Stimulated activated CD8-positive, alpha-beta memory T cell treated with anti-CD3 and anti-CD28 coated beads, Interleukin-12 subunit alpha, Interleukin-12 subunit beta, amount 100 ng/mL, for 24 hours (primary cell): ENCODE measurements around the gene CUL2.
"Not testable (repeated sequence)": the region's sequence is repeated elsewhere in the genome, so short reads cannot be mapped to it uniquely, and the experiment has no call there.

Source experiments
- DNase-seq: peaks from one replicate; pipeline ENCODE4 v3.0.0-alpha.2; 2020; ENCODE audit errors: extremely low read depth

Gene CUL2

GRCh38 chr10:35019041-35020024, 70.8 kb downstream of the CUL2 start:
- DNase-seq = no peak

DNA sequence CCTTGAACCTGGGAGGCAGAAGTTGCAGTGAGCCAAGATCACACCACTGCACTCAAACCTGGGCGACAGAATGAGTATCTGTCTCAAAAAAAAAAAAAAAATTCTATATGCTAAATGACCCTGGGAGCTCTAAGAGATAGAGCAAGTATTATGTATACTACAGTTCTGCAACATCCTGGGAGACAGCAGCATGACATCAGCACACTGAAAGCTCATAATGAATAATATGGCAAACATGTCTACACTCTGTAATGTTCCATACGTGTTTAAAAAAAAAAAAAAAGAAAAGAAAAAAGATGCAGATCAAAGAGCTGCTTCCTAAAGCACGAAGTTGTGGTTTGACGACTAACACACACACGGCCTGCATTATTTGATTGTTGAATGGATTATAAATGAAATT, 72.5 kb downstream of the CUL2 start:
- no peak for DNase-seq

DNA sequence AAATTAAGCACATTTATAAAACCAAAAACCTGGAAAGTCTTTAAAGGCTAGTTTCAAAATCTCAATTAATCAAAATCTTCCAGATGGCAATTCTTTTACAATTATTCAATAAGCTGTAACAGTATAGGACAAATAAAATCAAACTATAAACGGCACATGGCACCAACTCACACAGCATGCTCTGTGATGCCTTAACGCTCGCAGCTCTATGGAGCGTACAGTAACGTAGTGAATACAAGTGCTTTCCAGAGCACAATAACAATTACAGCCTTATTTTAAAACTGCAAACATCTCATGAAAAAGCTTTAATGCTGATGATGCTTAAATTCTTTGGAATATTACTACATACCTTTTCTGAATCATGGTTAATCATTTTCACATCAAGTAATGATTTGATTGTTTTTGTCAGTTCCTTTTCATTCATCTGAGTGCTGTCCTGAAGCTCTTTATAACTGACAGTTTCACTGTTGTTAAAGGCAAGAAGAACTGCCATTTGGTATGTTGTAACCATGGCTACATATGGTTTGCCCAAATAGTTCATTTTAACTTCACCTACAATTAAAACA, 74.2 kb downstream of the CUL2 start:
- DNase-seq = no peak

GRCh38 chr10:35012781-35013180, 77.4 kb downstream of the CUL2 start:
- no peak for DNase-seq

GRCh38 chr10:35011771-35012191, 78.4 kb downstream of the CUL2 start:
- DNase-seq = no peak

DNA sequence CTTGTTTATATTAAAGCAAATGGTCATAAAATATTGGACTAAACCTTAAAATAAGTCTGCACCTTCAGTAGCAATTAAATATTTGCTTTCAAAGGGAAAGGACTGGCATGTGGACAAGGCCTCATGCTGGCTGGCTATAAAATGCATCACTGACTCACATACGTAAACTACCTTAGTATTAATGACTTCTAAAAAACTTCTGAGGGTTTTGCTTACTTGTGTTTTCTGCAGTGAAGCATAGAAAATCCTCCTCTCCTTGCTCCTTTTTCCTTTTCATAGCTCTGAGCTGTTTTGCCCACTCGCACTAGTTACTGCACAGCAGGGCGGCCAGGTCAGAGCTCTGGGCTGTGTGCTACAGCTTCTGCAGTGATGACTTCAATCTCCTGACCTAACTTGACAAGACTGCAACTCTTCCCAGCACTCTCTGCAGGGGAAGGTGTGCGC, 82.3 kb downstream of the CUL2 start:
- DNase-seq = no peak

GRCh38 chr10:35006836-35007235, 83.3 kb downstream of the CUL2 start:
- no peak for DNase-seq

DNA sequence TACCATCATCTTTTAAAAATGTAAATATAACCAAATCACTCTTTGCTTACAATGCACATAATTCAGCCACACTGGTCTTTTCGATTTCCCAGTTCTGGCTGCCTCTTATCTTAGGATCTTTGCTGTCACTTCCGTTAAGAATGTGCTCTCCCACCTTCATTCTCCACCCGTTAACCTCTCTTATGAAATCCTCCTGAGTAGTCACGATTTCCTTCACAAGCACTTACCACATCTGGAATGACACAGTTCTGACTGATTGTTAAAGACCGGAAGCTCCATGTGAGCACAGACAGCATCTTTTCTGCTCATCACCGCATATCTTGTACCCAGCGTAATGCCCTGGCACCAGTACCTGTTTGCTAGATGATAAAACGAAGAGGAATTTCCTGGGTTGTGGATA, 84.3 kb downstream of the CUL2 start:
- DNase-seq = no peak

DNA sequence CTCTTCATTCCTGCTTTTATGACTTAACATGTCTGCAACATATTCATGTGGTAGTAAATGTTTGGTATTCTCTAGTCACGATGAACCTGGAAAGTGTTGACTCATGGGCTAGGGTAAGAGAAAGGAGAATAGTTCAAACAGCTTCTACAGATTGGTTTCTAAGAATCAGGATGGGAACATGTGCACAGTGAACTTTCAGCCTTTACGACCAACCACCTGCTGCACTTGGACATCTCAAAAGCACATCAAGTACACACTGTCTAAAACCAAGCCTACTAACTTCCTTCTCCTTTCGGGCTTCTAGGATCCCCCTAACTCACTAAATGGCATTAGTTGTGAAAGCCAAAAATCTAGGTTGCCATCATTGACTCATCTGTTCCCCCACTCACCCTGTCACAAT, 85.5 kb downstream of the CUL2 start:
- no peak for DNase-seq

GRCh38 chr10:35003906-35004305, 86.2 kb downstream of the CUL2 start:
- DNase-seq = no peak

DNA sequence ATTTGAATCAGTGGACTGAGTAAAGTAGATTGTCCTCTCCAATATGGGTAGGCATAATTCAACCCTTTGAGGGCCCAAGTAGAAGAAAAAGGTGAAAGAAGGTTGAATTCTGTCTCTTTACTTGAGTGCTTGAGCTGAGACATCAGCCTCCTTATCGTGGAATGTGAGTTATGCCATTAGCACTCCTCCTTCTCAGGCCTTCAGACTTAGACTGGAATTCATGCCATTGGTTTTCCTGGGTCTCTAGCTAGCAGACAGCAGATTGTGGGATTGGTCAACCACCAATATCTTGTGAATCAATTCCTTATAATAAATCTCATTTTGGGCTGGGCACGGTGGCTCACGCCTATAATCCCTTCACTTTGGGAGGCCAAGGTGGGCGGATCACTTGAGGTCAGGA, 89.2 kb downstream of the CUL2 start:
- DNase-seq = no peak

- DNase-seq = no peak
Observed at GRCh38 chr10:34999532-34999931, 90.6 kb downstream of the CUL2 start.

GRCh38 chr10:34998940-34999339, 91.2 kb downstream of the CUL2 start:
- DNase-seq = no peak

GRCh38 chr10:34996843-34997242, 93.3 kb downstream of the CUL2 start:
- no peak for DNase-seq

DNA sequence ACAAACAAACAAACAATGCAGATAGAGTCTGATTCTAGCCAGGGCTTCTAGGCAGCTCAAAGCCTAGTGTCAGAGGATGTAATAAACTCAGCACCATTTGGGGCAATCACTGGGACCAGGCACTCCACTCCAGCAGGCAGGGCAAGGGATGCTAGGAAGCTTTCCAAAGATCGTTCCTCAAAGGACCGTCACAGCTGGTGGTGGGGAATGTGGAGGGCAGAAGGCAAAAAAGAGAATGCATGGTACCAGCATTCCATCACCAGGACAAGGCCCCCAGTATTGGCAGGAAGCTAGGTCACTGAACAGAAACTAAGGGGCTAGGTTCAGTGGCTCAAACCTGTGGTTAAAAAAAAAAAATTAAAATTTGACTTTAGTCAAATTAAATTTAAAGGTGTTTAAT, 94.2 kb downstream of the CUL2 start:
- no peak for DNase-seq

DNA sequence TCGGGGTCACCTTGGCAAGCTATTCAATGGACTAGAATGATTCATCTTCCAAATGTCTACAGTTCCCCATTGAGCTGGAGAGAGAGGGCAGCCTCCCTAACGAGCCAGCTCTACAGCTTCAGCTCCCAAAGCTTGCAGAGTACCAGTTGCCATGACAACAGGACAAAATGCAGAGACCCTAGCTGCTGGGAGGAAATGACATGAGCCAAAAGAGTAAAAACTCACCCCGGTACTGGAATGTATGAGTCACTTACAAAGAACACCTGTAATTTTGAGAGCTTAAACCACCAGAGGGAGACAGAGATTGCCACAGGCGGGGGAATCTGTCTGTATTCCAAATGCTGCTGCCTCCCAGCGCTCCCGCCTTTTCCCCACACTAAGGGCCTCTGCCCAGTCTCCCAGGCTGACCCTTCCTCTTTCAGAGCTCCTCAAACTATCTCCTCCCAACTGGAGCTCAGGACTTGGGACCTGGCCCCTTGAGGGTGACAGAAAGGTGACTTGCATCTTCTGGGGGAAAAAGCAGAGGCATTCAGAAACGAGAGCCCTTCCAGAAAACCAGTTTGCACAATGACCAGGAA, 95.5 kb downstream of the CUL2 start:
- DNase-seq = peak; percentile 5

- no peak for DNase-seq
Observed at GRCh38 chr10:34993782-34994181, 96.4 kb downstream of the CUL2 start.

- not testable (repeated sequence) for DNase-seq
Observed at GRCh38 chr10:34991117-34991516, 99.0 kb downstream of the CUL2 start.

DNA sequence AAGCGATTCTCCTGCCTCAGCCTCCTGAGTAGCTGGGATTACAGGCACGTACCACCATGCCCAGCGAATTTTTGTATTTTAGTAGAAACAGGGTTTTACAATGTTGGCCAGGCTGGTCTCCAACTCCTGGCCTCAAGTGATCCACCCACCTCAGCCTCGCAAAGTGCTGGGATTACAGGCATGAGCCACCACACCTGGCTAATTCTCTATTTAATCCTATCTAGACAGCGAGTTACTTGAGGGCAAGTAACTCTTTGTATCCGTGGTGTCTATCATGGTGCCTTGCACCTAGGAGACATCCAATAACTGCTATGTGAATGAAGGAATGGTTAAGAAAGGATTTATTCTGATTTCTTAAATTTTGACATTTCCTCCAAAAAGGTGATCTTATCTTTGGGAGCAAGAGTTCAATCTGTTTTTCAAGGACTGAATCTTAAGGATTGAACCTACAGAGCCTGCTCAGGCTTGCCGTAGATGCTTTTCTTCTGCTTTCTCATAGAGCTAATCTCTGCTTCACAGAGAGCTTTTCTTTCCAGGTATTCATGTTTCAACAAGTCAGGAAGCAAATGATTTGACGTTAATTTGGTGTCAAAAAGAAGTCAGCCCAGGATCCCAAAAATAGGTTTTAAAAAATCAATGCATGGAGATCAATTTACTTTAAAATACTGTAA, 101.6 kb downstream of the CUL2 start:
- DNase-seq = no peak

GRCh38 chr10:34985823-34986222, 104.3 kb downstream of the CUL2 start:
- DNase-seq = no peak

GRCh38 chr10:34985146-34985545, 105.0 kb downstream of the CUL2 start:
- no peak for DNase-seq

DNA sequence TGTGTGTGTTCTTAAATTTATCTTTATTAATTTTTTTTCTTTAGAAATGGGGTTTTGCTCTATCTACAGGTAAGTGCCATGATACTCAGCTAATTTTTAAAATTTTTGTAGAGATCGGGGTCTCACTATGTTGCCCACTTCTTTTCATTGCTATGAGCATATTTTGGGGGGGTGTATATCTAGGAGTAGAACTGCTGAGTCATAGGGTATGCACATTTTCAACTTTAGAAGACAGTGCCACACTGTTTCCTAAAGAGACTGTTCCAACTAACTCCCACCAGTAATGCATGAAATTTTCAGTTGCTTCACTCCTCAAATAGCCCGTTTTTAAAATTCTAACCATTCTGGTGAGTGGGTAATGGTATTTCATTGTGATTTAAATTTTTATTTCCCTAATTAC, 108.3 kb downstream of the CUL2 start:
- no peak for DNase-seq
